NCI-H187 (cell line): ENCODE data around the gene VEGFB.

ENCODE experiments used
- DNase-seq, 2 experiments: peaks; one replicate each; lab custom pipeline; 2025; lab: John Stamatoyannopoulos, UW

Gene VEGFB

GRCh38 chr11:64233913-64234586 lies at the start of gene VEGFB:
Gene VEGFB, plus strand, starts transcription at chr11:64234584. Its CDS starts 250 bp downstream, at chr11:64234834.
- DNase-seq, result peak in 1 of 2 experiments; percentile 47

- DNase-seq, result peak; percentile 61 to 73
These were observed 49.1 kb upstream of the VEGFB start for GRCh38 chr11:64185175-64185692.

GRCh38 chr11:64185693-64186491 lies 48.5 kb upstream of the VEGFB start, which contains the start of gene STIP1:
Gene STIP1, plus strand, starts transcription at chr11:64186171. Its CDS starts 91 bp downstream, at chr11:64186262.
- DNase-seq, result peak; percentile 99 to 100

- DNase-seq, result no peak
These were observed 47.8 kb upstream of the VEGFB start for GRCh38 chr11:64186492-64187165.

- no peak for DNase-seq
These were observed 42.0 kb upstream of the VEGFB start for GRCh38 chr11:64192434-64192833.

GRCh38 chr11:64196626-64197025 lies 37.8 kb upstream of the VEGFB start:
- no peak for DNase-seq

GRCh38 chr11:64198511-64198910 lies 35.9 kb upstream of the VEGFB start:
- DNase-seq, result no peak

- no peak for DNase-seq
These were observed 32.8 kb upstream of the VEGFB start for GRCh38 chr11:64201543-64201942.

GRCh38 chr11:64202992-64203391 lies 31.4 kb upstream of the VEGFB start:
- no peak for DNase-seq

GRCh38 chr11:64203421-64204079 lies 30.8 kb upstream of the VEGFB start:
- no peak for DNase-seq

- no peak for DNase-seq
These were observed 30.3 kb upstream of the VEGFB start for GRCh38 chr11:64204080-64204440.

- DNase-seq, result peak; percentile 17 to 60
These were observed 29.9 kb upstream of the VEGFB start for GRCh38 chr11:64204464-64204989.

GRCh38 chr11:64206457-64207255 lies 27.7 kb upstream of the VEGFB start, which contains the start of gene FERMT3:
Gene FERMT3, plus strand, starts transcription at chr11:64206721. Its CDS starts 644 bp downstream, at chr11:64207365.
- no peak for DNase-seq

GRCh38 chr11:64207256-64208085 lies 26.9 kb upstream of the VEGFB start:
- DNase-seq, result no peak

GRCh38 chr11:64208086-64208795 lies 26.1 kb upstream of the VEGFB start:
- DNase-seq, result no peak

GRCh38 chr11:64208796-64209562 lies 25.4 kb upstream of the VEGFB start:
- DNase-seq, result no peak

GRCh38 chr11:64209563-64209843 lies 24.9 kb upstream of the VEGFB start:
- DNase-seq, result no peak

GRCh38 chr11:64210301-64211020 lies 23.9 kb upstream of the VEGFB start:
- no peak for DNase-seq
